Loucy (cell line): ENCODE results near the gene NPAT.

Source experiments
- H2AFZ ChIP-seq: fragments of 200-600 bp; sonication (generic); 2 replicates; pipeline ENCODE4 v1.6.0; 2016; ENCODE audit warnings: antibody characterized with exemption, mild to moderate bottlenecking, low read length, moderate library complexity
- H3F3A ChIP-seq: fragments of 200-600 bp; 2 replicates; pipeline ENCODE4 v1.6.0; 2016; ENCODE audit warnings: antibody characterized with exemption, low read depth, mild to moderate bottlenecking
- H3K27me3 ChIP-seq: fragments of 200-600 bp; sonication (generic); 2 replicates; pipeline ENCODE4 v1.6.1; 2014; ENCODE audit warnings: low read length, mild to moderate bottlenecking; ENCODE audit not compliant: insufficient read depth, poor library complexity, severe bottlenecking
- H3K36me3 ChIP-seq: fragments of 200-600 bp; sonication (generic); 2 replicates; pipeline ENCODE4 v1.6.1; 2016; ENCODE audit warnings: low read length; ENCODE audit not compliant: insufficient read depth
- H3K4me1 ChIP-seq: fragments of 200-600 bp; sonication (generic); 2 replicates; pipeline ENCODE4 v1.5.1; 2014; ENCODE audit warnings: low read length, mild to moderate bottlenecking; ENCODE audit not compliant: insufficient read depth, poor library complexity, severe bottlenecking
- H3K4me2 ChIP-seq: fragments of 200-600 bp; sonication (generic); 2 replicates; pipeline ENCODE4 v1.6.0; 2014; ENCODE audit warnings: antibody characterized with exemption, low read length, low read depth, mild to moderate bottlenecking; ENCODE audit not compliant: poor library complexity, severe bottlenecking
- H3K4me3 ChIP-seq: fragments of 200-600 bp; sonication (generic); 2 replicates; pipeline ENCODE4 v1.5.1; 2014; ENCODE audit warnings: low read length, mild to moderate bottlenecking, mixed read lengths; ENCODE audit not compliant: poor library complexity, severe bottlenecking
- H3K79me2 ChIP-seq: fragments of 200-600 bp; sonication (generic); 2 replicates; pipeline ENCODE4 v1.6.1; 2014; ENCODE audit warnings: low read length; ENCODE audit not compliant: insufficient read depth
- H3K9ac ChIP-seq: fragments of 200-600 bp; sonication (generic); 2 replicates; pipeline ENCODE4 v1.6.0; 2014; ENCODE audit warnings: mild to moderate bottlenecking, low read depth, low read length, moderate library complexity; ENCODE audit not compliant: poor library complexity, severe bottlenecking
- H3K9me2 ChIP-seq: fragments of 200-600 bp; sonication (generic); replicated peaks from 2 replicates; pipeline ENCODE4 v1.6.1; 2016; ENCODE audit warnings: low read depth, low read length, mixed read lengths
- H3K9me3 ChIP-seq: fragments of 200-600 bp; sonication (generic); 2 replicates; pipeline ENCODE4 v1.6.1; 2014; ENCODE audit warnings: mild to moderate bottlenecking, antibody characterized with exemption, low read length, low read depth; ENCODE audit not compliant: insufficient read depth
- H4K20me1 ChIP-seq: fragments of 200-600 bp; sonication (generic); 2 replicates; pipeline ENCODE4 v1.6.0; 2014; ENCODE audit warnings: antibody characterized with exemption, low read length, mild to moderate bottlenecking; ENCODE audit not compliant: insufficient read depth, poor library complexity, severe bottlenecking
- CTCF ChIP-seq: fragments of 200-600 bp; sonication (generic); conservative IDR thresholded peaks from 2 replicates; pipeline ENCODE4 v1.5.1; 2014; ENCODE audit warnings: mild to moderate bottlenecking, antibody characterized with exemption, low read length
- EZH2phosphoT487 ChIP-seq: fragments of 200-600 bp; IDR thresholded peaks from 2 replicates; pipeline ENCODE4 v1.6.1; 2018; ENCODE audit warnings: antibody characterized with exemption, mild to moderate bottlenecking, moderate library complexity, borderline replicate concordance

The NPAT gene

GRCh38 chr11:108196901-108197300 lies 25.5 kb downstream of the NPAT start:
- peaks cover 28% of the 10 kb centered on the region; the same call in 1 of the 2 replicates for H3K79me2 ChIP-seq
- H3K4me1 ChIP-seq, result peaks cover 7% of the 10 kb centered on the region
- peaks cover 52% of the 10 kb centered on the region for H3K36me3 ChIP-seq
- no peak overlapping the region for H3K4me3 ChIP-seq
- H3K4me2 ChIP-seq, result no peak overlapping the region
- H3K9me3 ChIP-seq, result no peaks in the 10 kb centered on the region
- TF ChIP-seq EZH2phosphoT487 (no peak), CTCF (no peak)
- H3F3A ChIP-seq, result no peaks in the 10 kb centered on the region
- no peak overlapping the region for H3K9ac ChIP-seq
- no peaks in the 10 kb centered on the region for H3K27me3 ChIP-seq
- peaks cover 9% of the 10 kb centered on the region for H4K20me1 ChIP-seq
- H3K9me2 ChIP-seq, result no peaks in the 10 kb centered on the region
- no peak overlapping the region for H2AFZ ChIP-seq

GRCh38 chr11:108193725-108194124 lies 28.7 kb downstream of the NPAT start:
- Histone ChIP-seq H3K27me3 (no peaks in the 10 kb centered on the region), H3K4me2 (no peak overlapping the region), H3K79me2 (peaks cover 14% of the 10 kb centered on the region; the same call in 1 of the 2 replicates), H3K9ac (no peak overlapping the region), H2AFZ (no peak overlapping the region), H4K20me1 (peaks cover 6% of the 10 kb centered on the region), H3F3A (no peaks in the 10 kb centered on the region), H3K4me1 (peaks cover 2% of the 10 kb centered on the region), H3K36me3 (peaks cover 70% of the 10 kb centered on the region), H3K9me3 (no peaks in the 10 kb centered on the region), H3K9me2 (no peaks in the 10 kb centered on the region), H3K4me3 (no peak overlapping the region)
- TF ChIP-seq CTCF, result no peak
- TF ChIP-seq EZH2phosphoT487, result no peak

- H3K9me3 ChIP-seq, result no peaks in the 10 kb centered on the region
- no peaks in the 10 kb centered on the region for H4K20me1 ChIP-seq
- H3K4me2 ChIP-seq, result no peak overlapping the region
- H3K9me2 ChIP-seq, result no peaks in the 10 kb centered on the region
- H3K4me1 ChIP-seq, result no peaks in the 10 kb centered on the region
- H3K27me3 ChIP-seq, result no peaks in the 10 kb centered on the region
- H3K9ac ChIP-seq, result no peak overlapping the region
- no peaks in the 10 kb centered on the region for H3F3A ChIP-seq
- H2AFZ ChIP-seq, result no peak overlapping the region
- peaks cover 73% of the 10 kb centered on the region for H3K36me3 ChIP-seq
- H3K79me2 ChIP-seq, result no peaks in the 10 kb centered on the region
- H3K4me3 ChIP-seq, result no peak overlapping the region
- no peak for TF ChIP-seq EZH2phosphoT487
- TF ChIP-seq CTCF, result no peak
These were observed 44.9 kb downstream of the NPAT start for GRCh38 chr11:108177570-108177969.
